CD4-positive, alpha-beta T cell treated with Interleukin-4 for 1 hour (primary cell): Measurements from ENCODE around the gene PARP14.
"Not testable (repeated sequence)": the region's sequence is repeated elsewhere in the genome, so short reads cannot be mapped to it uniquely, and the experiment has no call there.

Source experiments
- DNase-seq, 2 donors: peaks; one replicate each; pipeline ENCODE4 v3.0.0-alpha.2; 2020 to 2022

The PARP14 gene

GRCh38 chr3:122727294-122727693 lies 46.7 kb downstream of the PARP14 start:
- no peak for DNase-seq

GRCh38 chr3:122727766-122728165 lies 47.1 kb downstream of the PARP14 start:
- no peak for DNase-seq

GRCh38 chr3:122728186-122728585 lies 47.5 kb downstream of the PARP14 start:
- no peak for DNase-seq

- no peak for DNase-seq
Measured at GRCh38 chr3:122728756-122729514, 48.3 kb downstream of the PARP14 start.

GRCh38 chr3:122730240-122730639 lies 49.6 kb downstream of the PARP14 start:
- no peak for DNase-seq

- not testable (repeated sequence) for DNase-seq
Measured at GRCh38 chr3:122732682-122733525, 52.3 kb downstream of the PARP14 start.

GRCh38 chr3:122739172-122739571 lies 58.5 kb downstream of the PARP14 start:
- DNase-seq = no peak

- no peak for DNase-seq
Measured at GRCh38 chr3:122742234-122742633, 61.6 kb downstream of the PARP14 start.

GRCh38 chr3:122743581-122744120 lies 63.0 kb downstream of the PARP14 start:
- DNase-seq = no peak

- DNase-seq = no peak
Measured at GRCh38 chr3:122745369-122746021, 64.9 kb downstream of the PARP14 start.

- not testable (repeated sequence) for DNase-seq
Measured at GRCh38 chr3:122747295-122747694, 66.7 kb downstream of the PARP14 start.

GRCh38 chr3:122748347-122748746 lies 67.7 kb downstream of the PARP14 start:
- no peak for DNase-seq

GRCh38 chr3:122754929-122755328 lies 74.3 kb downstream of the PARP14 start:
- peak in 1 of 2 donors; percentile 66 for DNase-seq

- no peak for DNase-seq
Measured at GRCh38 chr3:122755491-122755890, 74.9 kb downstream of the PARP14 start.

GRCh38 chr3:122758877-122759560 lies 78.4 kb downstream of the PARP14 start:
- no peak for DNase-seq

- DNase-seq = no peak
Measured at GRCh38 chr3:122760453-122761271, 80.0 kb downstream of the PARP14 start.

- DNase-seq = no peak
Measured at GRCh38 chr3:122766430-122766829, 85.8 kb downstream of the PARP14 start.

- no peak for DNase-seq
Measured at GRCh38 chr3:122767540-122768372, 87.1 kb downstream of the PARP14 start.

- no peak for DNase-seq
Measured at GRCh38 chr3:122770521-122771202, 90.0 kb downstream of the PARP14 start.

- no peak for DNase-seq
Measured at GRCh38 chr3:122772827-122773226, 92.2 kb downstream of the PARP14 start.
